ENCODE results near the gene RB1.
A peak's percentile ranks its signal among the peaks of the same experiment; 100 is the strongest.

RB1 gene

DNA sequence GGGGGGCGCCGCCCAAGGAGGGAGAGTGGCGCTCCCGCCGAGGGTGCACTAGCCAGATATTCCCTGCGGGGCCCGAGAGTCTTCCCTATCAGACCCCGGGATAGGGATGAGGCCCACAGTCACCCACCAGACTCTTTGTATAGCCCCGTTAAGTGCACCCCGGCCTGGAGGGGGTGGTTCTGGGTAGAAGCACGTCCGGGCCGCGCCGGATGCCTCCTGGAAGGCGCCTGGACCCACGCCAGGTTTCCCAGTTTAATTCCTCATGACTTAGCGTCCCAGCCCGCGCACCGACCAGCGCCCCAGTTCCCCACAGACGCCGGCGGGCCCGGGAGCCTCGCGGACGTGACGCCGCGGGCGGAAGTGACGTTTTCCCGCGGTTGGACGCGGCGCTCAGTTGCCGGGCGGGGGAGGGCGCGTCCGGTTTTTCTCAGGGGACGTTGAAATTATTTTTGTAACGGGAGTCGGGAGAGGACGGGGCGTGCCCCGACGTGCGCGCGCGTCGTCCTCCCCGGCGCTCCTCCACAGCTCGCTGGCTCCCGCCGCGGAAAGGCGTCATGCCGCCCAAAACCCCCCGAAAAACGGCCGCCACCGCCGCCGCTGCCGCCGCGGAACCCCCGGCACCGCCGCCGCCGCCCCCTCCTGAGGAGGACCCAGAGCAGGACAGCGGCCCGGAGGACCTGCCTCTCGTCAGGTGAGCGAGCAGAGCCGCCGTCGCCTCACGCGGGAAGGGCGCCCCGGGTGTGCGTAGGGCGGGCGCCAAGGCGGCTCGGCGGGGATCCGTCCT is at the start of gene RB1:
RB1 (plus strand) TSS at position 393 of the 784 bp plus-strand sequence; CDS start at position 555, 162 bp downstream.
- peak; percentile 73 to 80 for DNase-seq

DNA sequence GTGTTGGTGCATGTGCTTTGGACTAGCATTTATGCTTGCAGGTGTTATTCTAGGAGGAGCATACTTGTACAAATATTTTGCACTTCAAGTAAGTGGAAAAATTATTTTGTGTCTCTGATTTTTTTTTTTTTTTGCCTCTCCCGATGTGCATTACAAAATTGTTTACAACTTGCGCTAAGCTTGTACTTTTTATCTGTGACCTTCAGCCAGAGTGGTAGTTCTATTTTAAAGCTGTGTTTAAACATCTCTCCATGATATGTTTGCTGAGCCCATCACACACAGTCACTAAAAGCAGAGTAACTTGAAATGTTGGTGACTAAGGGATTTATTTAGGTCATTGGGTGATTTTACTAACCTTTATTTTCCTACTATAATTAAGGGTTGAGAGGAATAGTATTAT is 49.7 kb upstream of the RB1 start:
- no peak for DNase-seq

DNA sequence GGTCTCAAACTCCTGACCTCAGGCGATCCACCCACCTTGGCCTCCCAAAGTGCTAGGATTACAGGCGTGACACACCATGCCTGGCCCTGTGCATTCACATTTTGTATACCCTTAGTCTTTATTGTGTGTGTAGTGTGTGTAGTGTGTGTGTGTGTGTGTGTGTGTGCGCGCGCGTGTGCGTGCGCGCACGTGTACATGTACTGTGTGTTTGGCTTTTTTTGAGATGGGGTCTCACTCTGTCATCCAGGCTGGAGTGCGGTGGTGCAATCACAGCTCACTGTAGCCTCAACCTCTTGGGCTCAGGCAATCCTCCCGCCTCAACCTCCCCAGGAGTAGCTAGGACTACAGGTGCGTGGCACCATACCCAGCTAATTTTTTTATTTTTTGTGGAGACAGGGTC is 48.5 kb upstream of the RB1 start:
- no peak for DNase-seq

DNA sequence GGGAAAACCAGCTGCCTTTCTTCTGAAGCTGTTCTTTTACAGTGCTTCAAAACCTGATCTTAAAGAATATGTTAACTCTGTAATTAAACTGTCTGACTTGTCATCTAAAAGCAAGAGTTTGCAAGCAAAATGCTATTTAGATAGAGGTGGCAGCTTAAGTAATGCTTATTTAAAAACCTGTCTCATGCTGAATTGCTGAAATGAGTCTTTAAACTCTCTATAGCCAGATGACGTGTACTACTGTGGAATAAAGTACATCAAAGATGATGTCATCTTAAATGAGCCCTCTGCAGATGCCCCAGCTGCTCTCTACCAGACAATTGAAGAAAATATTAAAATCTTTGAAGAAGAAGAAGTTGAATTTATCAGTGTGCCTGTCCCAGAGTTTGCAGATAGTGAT is 47.6 kb upstream of the RB1 start:
- no peak for DNase-seq

DNA sequence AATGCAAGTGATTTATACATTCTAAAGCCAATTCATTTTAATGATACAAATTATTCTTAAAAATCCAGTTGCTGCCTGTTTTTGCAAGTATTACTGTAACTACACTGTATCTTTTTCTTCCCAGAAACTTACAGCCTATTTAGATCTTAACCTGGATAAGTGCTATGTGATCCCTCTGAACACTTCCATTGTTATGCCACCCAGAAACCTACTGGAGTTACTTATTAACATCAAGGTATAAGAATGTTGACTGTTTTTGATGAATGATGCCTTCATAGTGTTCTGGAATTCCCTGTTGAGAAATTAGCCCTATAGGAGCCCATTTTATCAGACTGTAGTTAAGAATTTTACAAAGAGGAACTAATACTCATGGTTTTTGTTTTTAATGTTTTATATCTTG is 45.5 kb upstream of the RB1 start:
- no peak for DNase-seq

DNA sequence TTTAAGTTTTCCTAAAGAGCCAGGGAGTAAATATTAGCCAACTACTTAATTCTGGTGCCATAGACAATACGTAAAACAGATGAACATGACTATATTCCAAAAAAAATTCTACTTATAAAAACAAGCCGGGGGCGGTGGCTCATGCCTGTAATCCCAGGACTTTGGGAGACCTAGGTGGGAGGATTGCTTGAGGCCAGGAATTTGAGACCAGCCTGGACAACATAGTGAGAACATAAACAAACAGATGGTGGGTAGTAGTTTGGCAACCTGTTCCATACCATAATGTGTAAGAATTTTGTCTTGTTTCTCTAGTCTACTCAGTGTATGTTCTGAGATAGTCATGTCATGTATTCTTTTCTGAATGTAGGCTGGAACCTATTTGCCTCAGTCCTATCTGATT is 45.1 kb upstream of the RB1 start:
- DNase-seq = no peak

DNA sequence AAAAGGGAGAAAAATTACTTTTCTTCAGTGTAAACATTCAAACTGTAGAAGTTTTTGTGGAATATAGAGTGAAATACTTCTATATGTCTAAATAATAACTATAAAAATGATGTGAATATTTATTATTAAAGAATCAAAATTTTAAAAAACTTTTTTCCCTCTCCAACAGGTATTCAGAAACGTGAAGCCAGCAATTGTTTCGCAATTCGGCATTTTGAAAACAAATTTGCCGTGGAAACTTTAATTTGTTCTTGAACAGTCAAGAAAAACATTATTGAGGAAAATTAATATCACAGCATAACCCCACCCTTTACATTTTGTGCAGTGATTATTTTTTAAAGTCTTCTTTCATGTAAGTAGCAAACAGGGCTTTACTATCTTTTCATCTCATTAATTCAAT is 42.6 kb upstream of the RB1 start:
- DNase-seq = no peak

DNA sequence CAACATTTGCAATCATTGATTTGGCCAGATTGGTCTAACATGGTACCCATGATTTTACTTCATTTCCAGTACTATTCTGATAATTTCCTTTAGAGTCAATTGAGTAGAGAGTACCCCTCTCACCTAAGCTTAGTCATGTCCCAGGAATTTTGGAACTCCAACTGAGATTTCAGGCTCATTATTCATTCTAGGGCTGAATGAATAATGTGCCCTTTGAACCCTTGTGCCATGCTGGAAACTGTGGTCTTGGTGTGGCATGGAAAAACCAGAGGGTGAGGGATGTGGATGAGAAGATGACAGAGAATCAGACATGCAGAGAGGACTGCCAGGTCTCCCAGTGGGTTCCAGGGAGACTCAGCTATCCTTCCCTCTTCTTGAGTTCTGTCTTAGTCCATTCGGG is 40.4 kb upstream of the RB1 start:
- no peak for DNase-seq

DNA sequence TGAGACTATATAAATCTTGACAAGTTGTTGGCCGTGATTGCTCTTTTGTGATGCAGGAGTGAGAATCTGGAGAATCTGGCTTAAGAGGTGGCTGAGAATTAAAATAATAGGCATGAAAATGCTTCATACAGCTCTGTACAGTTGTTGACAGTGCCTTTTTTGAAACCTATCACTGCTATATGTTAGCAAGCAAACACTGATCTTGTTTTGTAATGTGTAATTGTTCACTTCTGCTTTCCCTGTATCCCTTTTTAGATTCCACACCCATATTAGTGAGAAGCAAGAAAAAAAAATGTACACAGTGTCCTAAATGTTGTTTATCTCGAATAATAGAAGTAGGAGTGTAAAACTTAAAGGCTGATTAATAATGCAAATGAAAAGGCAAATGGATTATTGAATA is 39.5 kb upstream of the RB1 start:
- DNase-seq = no peak

DNA sequence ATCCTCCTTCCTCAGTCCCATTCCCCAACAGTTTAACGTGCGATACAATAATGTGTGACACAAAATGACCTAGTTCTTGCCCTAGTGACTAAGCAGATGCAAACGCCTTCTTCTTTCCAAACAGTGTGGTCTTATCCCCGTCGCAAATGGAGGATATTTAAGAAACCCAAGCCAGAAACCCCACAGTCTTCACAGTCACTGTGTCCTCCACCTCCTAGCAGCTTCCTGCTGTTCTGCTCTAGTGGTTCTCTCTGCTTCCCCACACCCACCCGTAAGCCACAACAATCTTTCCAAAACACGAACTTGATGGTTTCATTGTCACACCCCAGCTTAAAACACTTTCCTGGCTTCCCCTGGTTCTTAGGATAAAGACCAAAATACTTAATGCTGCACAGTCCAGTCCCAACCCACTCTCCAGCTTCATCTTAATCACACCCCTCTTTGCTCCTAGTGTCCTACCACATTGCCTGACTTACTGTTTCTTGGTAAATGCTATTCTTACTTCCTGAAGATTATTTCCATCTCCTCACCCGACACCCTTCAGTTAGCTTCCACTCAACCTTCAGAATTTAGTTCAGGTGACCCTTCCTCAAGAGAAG is 38.2 kb upstream of the RB1 start:
- DNase-seq = no peak

DNA sequence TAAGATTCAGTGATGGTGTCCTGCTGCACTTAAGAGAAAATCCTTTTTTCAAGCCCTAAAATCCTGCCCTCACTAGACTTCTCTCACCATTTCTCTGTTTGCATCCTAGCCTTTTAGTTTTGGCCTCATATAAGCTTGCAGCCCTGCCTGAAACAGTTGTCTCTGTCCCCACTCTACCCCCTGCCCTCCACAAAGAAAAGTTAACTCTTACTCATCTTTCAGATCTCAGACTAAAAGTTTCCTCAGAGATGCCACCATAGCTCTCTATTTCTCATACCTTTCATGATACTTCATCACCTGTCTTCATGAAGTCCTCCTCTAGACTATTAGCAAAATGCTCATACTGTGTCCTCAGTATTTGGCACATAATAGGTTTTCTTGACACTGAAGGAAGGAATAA is 37.4 kb upstream of the RB1 start:
- no peak for DNase-seq

DNA sequence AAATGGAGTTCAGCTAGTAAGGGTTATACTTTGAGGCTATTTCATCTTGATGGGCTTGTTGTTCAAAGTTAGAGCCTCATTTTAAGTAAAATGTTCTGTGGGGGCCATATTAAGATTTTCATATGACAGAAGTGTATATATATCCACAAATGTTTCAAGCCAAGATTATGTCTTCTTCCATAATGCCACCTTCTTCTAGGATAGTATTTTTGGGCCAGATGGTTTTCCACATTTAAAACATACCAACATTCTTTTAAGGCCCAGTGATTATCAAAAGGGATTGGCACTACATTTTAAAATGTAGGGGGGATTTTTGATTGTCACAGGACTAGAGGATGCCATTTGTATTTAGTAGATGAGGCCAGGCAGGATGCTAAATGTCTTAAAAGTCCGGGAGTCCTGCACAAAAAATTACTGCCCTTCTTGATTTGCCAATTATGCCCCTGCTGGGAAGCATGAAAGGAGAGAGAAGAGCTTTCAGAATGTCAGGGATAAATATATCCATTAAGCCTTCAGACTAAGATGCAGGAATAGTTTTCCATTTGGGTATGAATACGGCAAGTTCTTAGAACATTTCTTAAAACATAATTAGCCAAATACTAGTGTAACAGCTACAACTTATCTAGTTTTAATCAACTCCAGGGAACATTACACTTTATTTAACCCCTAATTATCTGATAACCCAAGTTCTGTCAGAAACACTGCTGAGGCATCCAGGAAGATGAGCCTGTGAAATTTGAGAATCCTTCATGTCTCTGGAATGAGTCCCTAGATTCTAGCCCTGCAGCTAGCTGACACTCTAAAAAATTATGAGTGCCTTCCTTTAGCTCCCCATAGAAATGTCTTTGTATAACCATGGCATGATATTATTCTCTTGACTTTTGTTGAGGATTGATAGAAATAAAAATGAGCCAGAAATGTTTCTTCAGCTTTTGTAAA is 36.6 kb upstream of the RB1 start:
- DNase-seq = no peak

DNA sequence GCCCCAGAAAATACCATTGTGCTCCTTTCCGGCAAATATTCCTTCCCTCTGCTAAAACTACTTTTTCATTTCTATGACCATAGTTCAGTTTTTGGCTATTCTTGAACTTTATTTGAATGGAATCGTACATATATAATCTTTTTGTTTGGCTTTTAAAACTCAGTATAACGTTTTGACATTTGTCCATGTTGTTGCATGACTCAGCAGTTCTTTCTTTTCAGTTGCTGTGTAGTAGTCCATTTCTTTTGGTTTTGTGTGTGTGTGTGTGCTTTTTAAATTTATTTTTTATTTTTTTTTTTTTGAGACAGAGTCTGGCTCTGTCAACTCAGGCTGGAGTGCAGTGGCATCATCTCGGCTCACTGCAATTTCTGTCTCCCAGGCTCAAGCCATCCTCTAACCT is 35.5 kb upstream of the RB1 start:
- DNase-seq = no peak

DNA sequence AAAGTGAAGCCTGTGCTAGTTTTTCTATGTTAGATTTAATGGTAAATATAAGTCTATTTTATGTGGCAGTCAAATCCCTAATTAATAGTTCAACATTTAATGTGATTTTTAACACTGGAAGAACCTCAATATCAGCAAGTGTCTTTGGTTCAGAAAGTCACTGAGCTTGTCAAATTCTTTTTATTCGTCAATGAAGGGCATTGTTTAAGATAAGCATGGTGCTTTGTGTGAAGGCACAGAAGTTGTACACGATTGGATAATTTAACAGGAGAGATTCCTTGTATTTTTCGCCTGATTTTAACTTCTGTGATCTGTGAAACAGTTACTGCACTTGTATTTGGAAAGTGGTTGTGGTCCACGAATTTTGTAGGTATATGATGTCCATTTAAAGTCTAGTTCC is 30.2 kb upstream of the RB1 start:
- no peak for DNase-seq

DNA sequence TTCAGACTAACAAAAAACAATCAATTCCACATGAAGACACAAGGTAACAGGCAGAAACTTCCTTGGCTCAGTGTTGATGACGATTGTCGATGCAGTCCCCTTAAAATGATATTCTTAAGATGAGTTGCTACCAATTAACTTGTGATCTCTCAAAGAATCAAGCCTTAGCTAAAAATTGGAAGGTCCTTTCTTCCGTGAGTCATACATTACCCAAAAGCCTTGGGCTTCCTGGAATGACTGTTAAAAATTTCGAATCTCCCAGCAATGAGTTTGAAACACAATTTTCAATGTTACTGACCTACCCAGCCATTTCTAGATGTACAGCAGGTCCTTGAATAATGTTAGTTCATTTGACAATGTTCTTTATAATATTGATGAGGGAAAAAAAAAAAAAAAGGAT is 28.0 kb upstream of the RB1 start:
- no peak for DNase-seq

DNA sequence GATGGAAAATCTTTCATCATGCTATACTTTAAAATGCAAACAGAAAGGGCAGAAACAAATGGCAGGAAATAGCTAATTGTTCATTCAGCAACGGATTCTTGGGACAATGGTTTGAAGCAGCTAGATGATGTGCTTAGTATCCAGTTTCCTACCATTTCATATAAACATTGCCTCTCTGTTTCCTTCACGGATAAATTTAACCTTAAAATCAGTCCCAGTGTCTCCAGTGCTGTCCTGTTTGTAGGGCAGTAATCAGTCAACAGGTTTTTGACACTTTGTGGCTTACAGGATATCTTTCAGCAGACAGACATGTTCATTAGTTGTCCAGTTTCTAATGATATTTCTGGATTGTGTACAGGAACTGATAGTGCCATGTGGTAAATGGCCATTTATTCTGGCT is 24.7 kb upstream of the RB1 start:
- DNase-seq = no peak

DNA sequence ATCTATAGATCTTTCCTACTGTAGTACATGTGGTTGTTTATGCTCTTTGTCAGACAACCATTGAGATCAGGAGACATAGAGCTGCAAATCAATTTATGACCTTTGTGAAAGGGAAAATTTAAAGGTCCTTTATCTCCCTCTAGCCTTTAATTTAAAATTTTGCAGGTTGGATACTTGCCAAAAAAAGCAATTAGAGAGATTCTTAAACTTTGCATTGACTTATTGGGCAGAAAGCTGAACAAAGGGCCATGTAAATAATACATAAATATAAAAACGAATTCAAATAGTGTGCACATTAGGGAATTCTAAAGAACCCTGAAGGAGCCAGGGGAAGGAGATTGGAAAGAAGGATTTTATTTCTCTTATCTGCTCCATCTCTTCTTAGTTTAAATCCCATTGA is 22.0 kb upstream of the RB1 start:
- no peak for DNase-seq

DNA sequence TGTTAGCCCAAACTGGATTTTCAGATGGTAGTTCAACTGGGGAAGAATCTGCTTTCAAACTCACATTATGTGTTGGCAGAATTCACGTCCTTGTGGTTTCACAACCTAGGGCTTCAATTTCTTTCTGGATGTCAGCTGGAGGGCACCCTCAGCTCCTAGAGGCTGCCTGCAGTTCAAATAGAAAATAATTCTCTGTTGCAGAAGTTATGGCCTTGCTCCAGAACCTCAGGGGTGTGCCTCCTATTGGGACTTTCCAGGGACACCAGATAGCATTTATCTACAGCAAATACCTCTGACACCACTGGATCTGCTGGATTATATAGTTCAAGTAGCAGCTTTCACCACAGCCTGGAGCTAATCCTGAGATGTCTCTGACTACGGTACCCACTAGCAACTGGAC is 11.8 kb upstream of the RB1 start:
- no peak for DNase-seq

DNA sequence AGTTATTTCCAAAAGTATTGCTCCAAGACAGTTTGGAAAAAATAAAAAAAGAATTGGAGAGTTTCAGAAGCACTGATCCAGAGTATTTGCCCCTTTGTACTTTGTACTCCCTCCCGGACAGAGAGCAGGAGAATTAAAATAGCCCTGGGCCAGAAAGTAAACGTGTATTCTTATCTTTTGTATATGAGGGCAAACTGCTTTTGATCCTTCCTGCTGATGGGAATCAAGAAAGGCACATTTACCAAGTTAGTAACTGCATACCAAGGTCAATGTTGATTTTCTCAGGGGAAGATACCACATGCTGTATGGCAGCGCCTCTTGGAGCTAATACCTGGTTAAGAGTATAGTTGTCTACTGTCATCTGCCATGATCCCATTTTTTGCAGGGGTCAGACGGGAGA is 10.9 kb upstream of the RB1 start:
- DNase-seq = no peak

DNA sequence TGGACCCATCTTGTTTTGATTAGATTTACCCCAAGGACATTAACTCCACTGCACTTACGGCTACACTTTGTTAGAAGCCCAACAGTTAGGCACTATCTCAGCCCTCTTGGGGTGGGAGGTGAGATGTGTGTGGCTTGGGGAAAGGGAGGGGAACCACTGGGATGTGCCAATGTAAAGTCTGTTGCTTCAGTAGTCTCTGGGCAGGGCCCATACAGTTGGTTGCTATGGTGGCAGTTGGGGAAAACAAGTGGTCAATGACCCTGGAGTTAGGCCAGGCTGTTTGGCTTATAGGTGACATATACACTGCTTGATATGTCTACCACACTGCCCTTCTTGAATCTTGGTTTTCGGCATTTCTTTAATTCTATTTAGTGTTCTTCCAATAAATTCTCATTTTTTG is 8.9 kb upstream of the RB1 start:
- DNase-seq = no peak

DNA sequence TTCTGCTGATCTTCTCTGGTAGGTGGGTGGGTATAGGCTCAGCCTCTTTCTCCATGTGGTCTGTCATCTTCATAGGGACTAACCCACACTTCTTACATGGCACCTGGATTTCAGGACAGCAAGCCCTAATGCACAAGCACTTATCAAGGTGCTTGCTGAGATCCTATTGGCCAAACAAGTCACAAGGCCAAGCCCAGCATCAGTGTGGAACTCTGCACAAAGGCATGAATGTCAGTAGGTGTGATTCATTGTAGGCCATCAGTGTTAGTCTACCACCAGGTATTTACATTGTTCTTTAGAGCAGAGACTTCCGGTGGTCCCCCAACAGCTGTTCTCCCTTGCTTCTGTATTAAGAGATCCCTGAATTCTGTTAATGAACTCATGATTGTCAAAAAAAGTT is 8.3 kb upstream of the RB1 start:
- no peak for DNase-seq

DNA sequence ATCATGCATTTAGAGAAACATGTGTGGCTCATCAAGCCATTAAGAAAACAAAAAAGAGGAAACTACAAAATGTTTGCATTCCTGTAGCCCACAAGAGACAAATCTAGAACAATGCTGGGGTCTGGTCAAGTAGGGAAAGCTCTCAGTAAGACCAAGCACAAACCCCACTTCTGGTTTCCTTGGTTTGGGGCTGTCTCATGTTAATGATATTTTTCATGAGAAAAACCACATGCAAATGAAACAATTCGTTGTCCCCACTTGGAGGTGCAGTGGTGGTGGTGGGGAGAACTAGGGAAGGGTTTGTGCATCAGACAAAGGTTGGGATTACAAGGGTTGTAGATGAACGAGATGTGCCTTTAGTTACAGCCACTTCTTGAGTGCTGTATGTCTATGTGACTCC is 7.0 kb upstream of the RB1 start:
- no peak for DNase-seq

DNA sequence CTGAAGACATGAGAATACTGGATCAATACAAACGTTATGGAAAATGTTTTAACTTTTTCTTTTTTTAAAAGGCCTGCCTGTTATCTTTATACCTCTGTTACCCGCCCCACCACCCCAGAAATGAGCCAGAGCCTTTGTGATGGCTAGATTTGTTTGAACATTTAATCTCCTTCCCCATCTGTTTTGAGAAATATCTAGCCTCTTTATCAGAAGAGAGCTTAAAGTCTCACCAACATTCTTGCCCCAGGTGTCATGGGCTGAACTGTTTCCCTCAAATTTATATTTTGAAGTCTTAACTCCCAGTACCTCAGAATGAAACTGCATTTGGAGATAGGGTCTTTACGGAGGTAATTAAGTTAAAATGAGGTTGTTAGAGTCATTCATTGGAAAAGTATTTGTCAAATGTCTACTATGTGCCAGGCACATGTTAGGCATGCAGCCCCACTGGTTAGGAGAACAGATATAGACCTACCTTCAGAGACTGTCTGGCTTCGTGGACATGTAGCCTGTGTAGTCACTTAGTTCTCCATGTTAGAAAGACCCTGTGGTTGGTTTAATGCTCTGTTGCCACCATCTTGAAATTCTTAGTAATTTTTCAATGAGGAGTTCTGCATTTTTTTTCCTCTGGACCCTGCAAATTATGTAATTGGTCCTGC is 6.3 kb upstream of the RB1 start:
- no peak for DNase-seq

Data from NCI-H524 (cell line).